ENCODE data around the gene TES. TPM values are rescaled to one million over a fixed set of nuclear protein-coding genes. Genes with fewer than 3 reads are reported as not detected.

Gene TES
- total and polyA plus RNA-seq, 2 of the 8 experiments (the other 6 are each of a cell fraction or from before 2014, with no cell fraction given) = 18.2 to 36.3 TPM

GRCh38 chr7:116291937-116292336 is 81.6 kb downstream of the TES start:
- no peak overlapping the region for H2BK12ac ChIP-seq (ENCODE audit: low read depth, low read length)
- TF ChIP-seq EGR1 (IDR thresholded peaks at IDR 0.05; ENCODE audit: borderline replicate concordance, low read depth, low read length) (no peak), JUND (IDR thresholded peaks at IDR 0.05; ENCODE audit: low read length) (no peak), SIRT6 (IDR thresholded peaks at IDR 0.05; ENCODE audit: low read length) (no peak), CBX8 (IDR thresholded peaks at IDR 0.05; ENCODE audit: borderline replicate concordance, low read depth, low read length) (no peak), JUN (IDR thresholded peaks at IDR 0.05; ENCODE audit: low read depth, low read length) (no peak), HDAC6 (IDR thresholded peaks at IDR 0.05; ENCODE audit: low read depth, low read length) (no peak), SRF (IDR thresholded peaks at IDR 0.05; ENCODE audit: low read depth, low read length) (no peak), FOSL1 (IDR thresholded peaks at IDR 0.05; ENCODE audit: insufficient read depth, low read depth, low read length) (no peak), SIX5 (IDR thresholded peaks at IDR 0.05; ENCODE audit: low read depth, low read length) (no peak), CHD2 (IDR thresholded peaks at IDR 0.05; ENCODE audit: low read length) (no peak)
- TF ChIP-seq, protein P1, sequence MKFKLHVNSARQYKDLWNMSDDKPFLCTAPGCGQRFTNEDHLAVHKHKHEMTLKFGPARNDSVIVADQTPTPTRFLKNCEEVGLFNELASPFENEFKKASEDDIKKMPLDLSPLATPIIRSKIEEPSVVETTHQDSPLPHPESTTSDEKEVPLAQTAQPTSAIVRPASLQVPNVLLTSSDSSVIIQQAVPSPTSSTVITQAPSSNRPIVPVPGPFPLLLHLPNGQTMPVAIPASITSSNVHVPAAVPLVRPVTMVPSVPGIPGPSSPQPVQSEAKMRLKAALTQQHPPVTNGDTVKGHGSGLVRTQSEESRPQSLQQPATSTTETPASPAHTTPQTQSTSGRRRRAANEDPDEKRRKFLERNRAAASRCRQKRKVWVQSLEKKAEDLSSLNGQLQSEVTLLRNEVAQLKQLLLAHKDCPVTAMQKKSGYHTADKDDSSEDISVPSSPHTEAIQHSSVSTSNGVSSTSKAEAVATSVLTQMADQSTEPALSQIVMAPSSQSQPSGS (IDR thresholded peaks at IDR 0.05; ENCODE audit: low read length) = no peak
- H2BK120ac ChIP-seq (replicated peaks; ENCODE audit: low read depth, low read length) = no peak overlapping the region
- H3K23me2 ChIP-seq (ENCODE audit: low read depth, low read length) = no peaks in the 10 kb centered on the region
- no peak overlapping the region for H3K18ac ChIP-seq (ENCODE audit: extremely low read depth, low read length)
- H2BK20ac ChIP-seq (ENCODE audit: low read length) = no peak overlapping the region
- DNase-seq (ENCODE audit: low read depth in 1 of 2, low spot score in 2 of 2) = no peak
- no peak overlapping the region for H2BK15ac ChIP-seq (ENCODE audit: low read length)
- no peak overlapping the region for H3K56ac ChIP-seq (replicated peaks; ENCODE audit: insufficient read length, low read depth, low read length)
- no peaks in the 10 kb centered on the region for H3K9me3 ChIP-seq (ENCODE audit: insufficient read depth in 2 of 2, low read depth in 1 of 2, low read length in 1 of 2)
- no peak overlapping the region for H4K8ac ChIP-seq (ENCODE audit: extremely low read depth, insufficient read depth, low read length)
- H3K36me3 ChIP-seq (ENCODE audit: control insufficient read depth in 2 of 4, insufficient read depth in 4 of 4, low read length in 3 of 4) = no peaks in the 10 kb centered on the region
- H4K20me1 ChIP-seq (replicated peaks in 1 of 2; ENCODE audit: control insufficient read depth in 1 of 2, insufficient read depth in 2 of 2, low read length in 2 of 2) = no peaks in the 10 kb centered on the region
- H3K14ac ChIP-seq (ENCODE audit: insufficient read length) = no peak overlapping the region
- no peak overlapping the region for H4K5ac ChIP-seq (ENCODE audit: insufficient read length, low read depth, low read length)
- H3K4me1 ChIP-seq (replicated peaks in 1 of 4; ENCODE audit: control insufficient read depth in 3 of 4, insufficient read depth in 4 of 4, low read length in 3 of 4) = no peaks in the 10 kb centered on the region
- H2AFZ ChIP-seq (ENCODE audit: low read length) = no peak overlapping the region
- no peaks in the 10 kb centered on the region for H3K79me2 ChIP-seq (ENCODE audit: control insufficient read depth in 1 of 2, insufficient read depth in 2 of 2, low read length in 2 of 2)
- no peak overlapping the region for H3K27ac ChIP-seq (ENCODE audit: low read depth, low read length)
- no peaks in the 10 kb centered on the region for H3K27me3 ChIP-seq (replicated peaks in 1 of 4; ENCODE audit: control insufficient read depth in 3 of 4, extremely low read depth in 1 of 4, insufficient read depth in 3 of 4, low read length in 3 of 4)
- H4K91ac ChIP-seq (replicated peaks; ENCODE audit: insufficient read length, low read length) = no peak overlapping the region
- H2AK5ac ChIP-seq (ENCODE audit: low read depth, low read length) = no peak overlapping the region
- no peak overlapping the region for H3K9ac ChIP-seq (replicated peaks in 1 of 4; ENCODE audit: extremely low read depth in 1 of 4, low read depth in 3 of 4, low read length in 3 of 4)
- ChIA-PET CTCF (ENCODE audit: partially characterized antibody) (interaction anchor here (0.8 to 2.2 kb wide), 14 partner anchors 10 to 299 kb away, joined by 3 to 9 read pairs (median 4); no protein-coding TSS in a partner anchor), POLR2A (ENCODE audit: partially characterized antibody) (no interaction called here)
- no peak overlapping the region for H3K4ac ChIP-seq (replicated peaks; ENCODE audit: insufficient read length, low read depth, low read length)
- H3K79me1 ChIP-seq (ENCODE audit: low read depth, low read length) = no peaks in the 10 kb centered on the region
- no peak for FAIRE-seq
- H2BK5ac ChIP-seq (ENCODE audit: low read depth, low read length) = no peak overlapping the region
- no peak overlapping the region for H3K4me2 ChIP-seq (ENCODE audit: insufficient read depth in 1 of 2, low read depth in 2 of 2, low read length in 2 of 2)
- no peak overlapping the region for H3K23ac ChIP-seq (ENCODE audit: insufficient read length)
- WGBS, 2 experiments (ENCODE audit: extremely low coverage in 1 of 2, insufficient coverage in 1 of 2, insufficient read length in 1 of 2, insufficient replicate concordance in 2 of 2, low coverage in 1 of 2, low lambda C conversion rate in 2 of 2, missing lambda C conversion rate in 1 of 2) = 86% methylated on average over 1 of the region's 1 CpG; no CpG with 5 or more reads in 1 of the 2 experiments
- no peak overlapping the region for H3K4me3 ChIP-seq (ENCODE audit: extremely low read depth in 1 of 4, insufficient read depth in 2 of 4, low read depth in 3 of 4, low read length in 4 of 4)
